ENCODE measurements around the gene ZNF133. TPM values are rescaled to one million over a fixed set of nuclear protein-coding genes. Genes with fewer than 3 reads are reported as not detected.

The ZNF133 gene
- total RNA-seq, 1 donor from 2014 or later: 7.7 TPM

DNA sequence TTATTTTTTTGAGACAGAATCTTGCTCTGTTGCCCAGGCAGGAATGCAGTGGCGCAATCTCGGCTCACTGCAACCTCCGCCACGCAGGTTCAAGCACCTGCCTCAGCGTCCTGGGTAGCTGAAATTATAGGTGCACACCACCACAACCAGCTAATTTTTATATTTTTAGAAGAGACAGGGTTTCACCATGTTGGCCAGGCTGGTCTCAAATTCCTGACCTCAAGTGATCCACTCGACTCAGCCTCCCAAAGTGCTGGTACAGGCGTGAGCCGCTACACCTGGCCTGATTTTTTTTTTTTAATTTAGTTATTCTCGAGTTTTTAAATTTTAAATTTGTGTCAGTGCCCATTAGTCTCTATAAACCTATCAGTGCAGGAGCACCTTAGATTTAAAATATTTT lies 24.4 kb downstream of the ZNF133 start:
- Mint-ChIP-seq H3K36me3 (ENCODE audit: low read depth) (peaks cover 46% of the 10 kb centered on the region), H3K27ac (no peak overlapping the region), H3K27me3 (no peaks in the 10 kb centered on the region), H3K4me1 (no peaks in the 10 kb centered on the region), H3K9me3 (no peaks in the 10 kb centered on the region), H3K4me3 (no peak overlapping the region)
- no peak for TF ChIP-seq CTCF (IDR thresholded peaks at IDR 0.05)
- ChIA-PET CTCF (no interaction called here), POLR2A (no interaction called here)
- intact Hi-C loops (cut with micrococcal nuclease): no loop called here
- DNase-seq (no peak), ATAC-seq (ENCODE audit: low read depth) (no peak)

DNA sequence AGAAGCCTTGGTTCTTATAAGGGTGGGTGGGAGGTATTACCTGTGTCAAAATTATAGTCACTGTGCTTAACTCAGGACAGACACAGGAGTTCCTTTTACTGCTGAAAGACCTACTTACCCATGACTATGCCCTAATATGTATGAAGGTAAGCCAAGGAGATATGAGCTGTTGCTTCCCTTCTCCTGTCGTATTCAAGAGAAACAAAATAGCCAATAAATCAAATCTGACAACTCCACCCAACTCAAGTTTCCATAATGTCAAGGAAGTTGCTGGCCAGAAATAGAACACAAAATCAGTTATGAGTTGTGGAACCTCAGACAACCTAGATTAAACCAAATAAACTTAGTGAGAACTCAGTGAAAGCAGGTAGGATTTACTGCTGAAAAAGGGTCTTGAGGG lies 25.1 kb downstream of the ZNF133 start:
- POLR2A ChIA-PET: no interaction called here
- no peak overlapping the region for H3K27ac Mint-ChIP-seq
- no peaks in the 10 kb centered on the region for H3K27me3 Mint-ChIP-seq
- no peak for TF ChIP-seq CTCF (IDR thresholded peaks at IDR 0.05)
- peaks cover 46% of the 10 kb centered on the region for H3K36me3 Mint-ChIP-seq (ENCODE audit: low read depth)
- no peaks in the 10 kb centered on the region for H3K9me3 Mint-ChIP-seq
- no peak overlapping the region for H3K4me3 Mint-ChIP-seq
- CTCF ChIA-PET: no interaction called here
- DNase-seq (no peak), ATAC-seq (ENCODE audit: low read depth) (no peak)
- intact Hi-C loops (cut with micrococcal nuclease): no loop called here
- no peaks in the 10 kb centered on the region for H3K4me1 Mint-ChIP-seq

GRCh38 chr20:18314786-18315406 lies 26.6 kb downstream of the ZNF133 start:
- ChIA-PET POLR2A (no interaction called here), CTCF (no interaction called here)
- peaks cover 37% of the 10 kb centered on the region for H3K36me3 Mint-ChIP-seq (ENCODE audit: low read depth)
- no peaks in the 10 kb centered on the region for H3K9me3 Mint-ChIP-seq
- no peaks in the 10 kb centered on the region for H3K4me1 Mint-ChIP-seq
- intact Hi-C loops (cut with micrococcal nuclease): no loop called here
- H3K4me3 Mint-ChIP-seq: no peak overlapping the region
- DNase-seq: no peak
- no peak for ATAC-seq (ENCODE audit: low read depth)
- H3K27ac Mint-ChIP-seq: no peak overlapping the region
- no peak for TF ChIP-seq CTCF (IDR thresholded peaks at IDR 0.05)
- H3K27me3 Mint-ChIP-seq: no peaks in the 10 kb centered on the region

- no peak for ATAC-seq (ENCODE audit: low read depth)
- no peak for TF ChIP-seq CTCF (IDR thresholded peaks at IDR 0.05)
- intact Hi-C loops (cut with micrococcal nuclease): no loop called here
Observed at GRCh38 chr20:18316166-18316565, 27.8 kb downstream of the ZNF133 start.

DNA sequence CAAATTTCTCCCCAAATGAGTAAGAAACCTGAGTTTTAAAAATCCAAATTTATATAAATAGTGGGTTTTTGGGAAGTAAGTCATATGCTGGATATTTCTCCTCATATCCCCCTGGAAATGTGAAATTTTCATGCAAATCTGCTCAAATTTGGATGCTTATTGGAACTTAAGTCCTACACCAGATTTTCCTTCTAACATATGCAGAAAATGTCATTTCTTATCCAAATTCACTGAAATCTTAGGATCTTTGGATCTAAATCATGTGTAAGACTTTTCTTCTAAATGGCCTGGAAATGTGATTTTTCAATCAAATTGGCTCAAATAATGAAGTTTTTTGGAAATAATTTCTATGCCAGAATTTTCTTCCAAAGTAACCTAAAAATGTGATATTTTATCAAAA lies 33.0 kb downstream of the ZNF133 start:
- Mint-ChIP-seq H3K4me1 (no peaks in the 10 kb centered on the region), H3K36me3 (ENCODE audit: low read depth) (peaks cover 9% of the 10 kb centered on the region), H3K27me3 (no peaks in the 10 kb centered on the region), H3K27ac (no peak overlapping the region), H3K9me3 (peaks cover under 1% of the 10 kb centered on the region), H3K4me3 (no peak overlapping the region)
- CTCF ChIA-PET: no interaction called here
- TF ChIP-seq CTCF (IDR thresholded peaks at IDR 0.05): no peak
- POLR2A ChIA-PET: no interaction called here
- intact Hi-C loops (cut with micrococcal nuclease): no loop called here
- no peak for ATAC-seq (ENCODE audit: low read depth)
- no peak for DNase-seq

More at GRCh38 chr20:18316166-18316565, 27.8 kb downstream of the ZNF133 start:
- no peak overlapping the region for H3K27ac Mint-ChIP-seq
- H3K36me3 Mint-ChIP-seq (ENCODE audit: low read depth): peaks cover 34% of the 10 kb centered on the region
- ChIA-PET POLR2A (no interaction called here), CTCF (no interaction called here)
- no peaks in the 10 kb centered on the region for H3K4me1 Mint-ChIP-seq
- no peak for DNase-seq
- H3K27me3 Mint-ChIP-seq: no peaks in the 10 kb centered on the region
- H3K9me3 Mint-ChIP-seq: no peaks in the 10 kb centered on the region
- H3K4me3 Mint-ChIP-seq: no peak overlapping the region

All from activated B cell treated with CpG ODN at 0.5 μM for 24 hours (primary cell).